ENCODE measurements around the gene KLHL7.

- TF ChIP-seq CEBPB (IDR thresholded peaks at IDR 0.05; ENCODE audit: low read depth) = no peak
- TF ChIP-seq CTCF (IDR thresholded peaks at IDR 0.05 in 2 of 3, conservative IDR thresholded peaks at IDR 0.05 in 1 of 3; ENCODE audit: borderline replicate concordance in 1 of 3, insufficient read depth in 1 of 3, low read depth in 2 of 3, low read length in 2 of 3) = no peak
- TF ChIP-seq JUND (IDR thresholded peaks at IDR 0.05) = no peak
- TF ChIP-seq POLR2AphosphoS5 (IDR thresholded peaks at IDR 0.05; ENCODE audit: low read depth, low read length) = no peak
- no peak for TF ChIP-seq MAX (IDR thresholded peaks at IDR 0.05)
- TF ChIP-seq EGR1 (IDR thresholded peaks at IDR 0.05; ENCODE audit: low read depth) = no peak
- no peak for TF ChIP-seq EZH2 (IDR thresholded peaks at IDR 0.05)
- TF ChIP-seq REST (IDR thresholded peaks at IDR 0.05; ENCODE audit: low read depth) = no peak
- no peak for TF ChIP-seq ATF3 (IDR thresholded peaks at IDR 0.05)
- TF ChIP-seq ZNF274 (IDR thresholded peaks at IDR 0.05; ENCODE audit: low read depth, low read length) = no peak
These were observed 28.8 kb upstream of the KLHL7 start for GRCh38 chr7:23076772-23077171.

Measured in HCT116 (cell line).